HepG2 (cell line): Measurements from ENCODE around the gene POP7. TPM values are rescaled to one million over a fixed set of nuclear protein-coding genes. Genes with fewer than 3 reads are reported as not detected.

Experiments
- ARNTL ChIP-seq: sonication (generic); formaldehyde crosslinking; IDR thresholded peaks from 2 replicates; pipeline ENCODE4 v1.4.0; 2020; ENCODE audit warnings: mild to moderate bottlenecking, missing genetic modification reagents
- ATF7-NPFF ChIP-seq: sonication (generic); formaldehyde crosslinking; IDR thresholded peaks from 2 replicates; pipeline ENCODE4 v1.8.1; 2023; ENCODE audit warnings: mild to moderate bottlenecking, low read depth, missing genetic modification reagents, moderate library complexity
- DMTF1 ChIP-seq: sonication (generic); formaldehyde crosslinking; IDR thresholded peaks from 2 replicates; pipeline ENCODE4 v1.4.0; 2020; ENCODE audit warnings: mild to moderate bottlenecking, missing genetic modification reagents
- ESRRA ChIP-seq: sonication (generic); formaldehyde crosslinking; IDR thresholded peaks from 2 replicates; pipeline ENCODE4 v1.5.1; 2020; ENCODE audit warnings: mild to moderate bottlenecking, low read depth, missing genetic modification reagents
- IRX3 ChIP-seq: sonication (generic); formaldehyde crosslinking; IDR thresholded peaks from 2 replicates; pipeline ENCODE4 v1.8.1; 2023; ENCODE audit warnings: mild to moderate bottlenecking, low read depth, missing genetic modification reagents, borderline replicate concordance
- KDM5B ChIP-seq: sonication (generic); formaldehyde crosslinking; IDR thresholded peaks from 2 replicates; pipeline ENCODE4 v1.4.0; 2020; ENCODE audit warnings: missing genetic modification reagents, mild to moderate bottlenecking, borderline replicate concordance
- KMT2B ChIP-seq: IDR thresholded peaks from 2 replicates; pipeline ENCODE4 v1.6.1; 2016; ENCODE audit warnings: missing genetic modification reagents, missing compliant biosample characterization
- MYPOP ChIP-seq: sonication (generic); formaldehyde crosslinking; IDR thresholded peaks from 2 replicates; pipeline ENCODE4 v1.8.1; 2023; ENCODE audit warnings: mild to moderate bottlenecking, moderate library complexity, missing genetic modification reagents
- NFYB ChIP-seq: sonication (generic); formaldehyde crosslinking; IDR thresholded peaks from 2 replicates; pipeline ENCODE4 v1.4.0; 2020; ENCODE audit warnings: missing genetic modification reagents
- PCBP1 ChIP-seq: fragments of 200-400 bp; formaldehyde crosslinking; IDR thresholded peaks from 2 replicates; pipeline ENCODE4 v1.6.1; 2017; ENCODE audit warnings: mild to moderate bottlenecking, low read depth, low read length, borderline replicate concordance
- REST ChIP-seq, 2 experiments: IDR thresholded peaks; 2 replicates each; pipeline ENCODE4 v1.6.1; 2011 to 2012; ENCODE audit warnings: low read length in 2 of 2, borderline replicate concordance in 1 of 2, low read depth in 1 of 2, mild to moderate bottlenecking in 1 of 2, moderate library complexity in 1 of 2
- RFX1 ChIP-seq: fragments of 450-650 bp; IDR thresholded peaks from 2 replicates; pipeline ENCODE4 v1.6.1; 2017
- RXRA ChIP-seq: sonication (generic); formaldehyde crosslinking; IDR thresholded peaks from 2 replicates; pipeline ENCODE4 v1.5.1; 2020; ENCODE audit warnings: missing genetic modification reagents
- SRF ChIP-seq: IDR thresholded peaks from 2 replicates; pipeline ENCODE4 v1.6.1; 2011; ENCODE audit warnings: mild to moderate bottlenecking, low read depth, low read length, moderate library complexity
- U2AF2 ChIP-seq: fragments of 200-400 bp; formaldehyde crosslinking; IDR thresholded peaks from 2 replicates; pipeline ENCODE4 v1.6.1; 2017; ENCODE audit warnings: low read depth, mild to moderate bottlenecking, low read length
- ZFYVE20 ChIP-seq: sonication (generic); formaldehyde crosslinking; IDR thresholded peaks from 2 replicates; pipeline ENCODE4 v1.8.0; 2023; ENCODE audit warnings: low read depth, mild to moderate bottlenecking, moderate library complexity, missing genetic modification reagents, borderline replicate concordance
- ZNF101 ChIP-seq: sonication (generic); formaldehyde crosslinking; IDR thresholded peaks from 2 replicates; pipeline ENCODE4 v1.4.0; 2020; ENCODE audit warnings: mild to moderate bottlenecking, low read depth, missing genetic modification reagents, borderline replicate concordance
- ZNF263 ChIP-seq: sonication (generic); formaldehyde crosslinking; IDR thresholded peaks from 2 replicates; pipeline ENCODE4 v1.4.0; 2020; ENCODE audit warnings: missing genetic modification reagents
- ZNF292 ChIP-seq: sonication (generic); formaldehyde crosslinking; IDR thresholded peaks from 2 replicates; pipeline ENCODE4 v1.8.1; 2022; ENCODE audit warnings: mild to moderate bottlenecking, low read depth, missing genetic modification reagents, borderline replicate concordance
- ZNF362 ChIP-seq: sonication (generic); formaldehyde crosslinking; IDR thresholded peaks from 2 replicates; pipeline ENCODE4 v1.4.0; 2020; ENCODE audit warnings: missing genetic modification reagents, mild to moderate bottlenecking, borderline replicate concordance
- polyA plus RNA-seq, 8 experiments: library from polyadenylated mRNA; depleted of rRNA in 3 of 8; stranded (reverse) in 7 of 8; unstranded in 1 of 8; fragments of >200 nt; fragmentation: Illumina TruSeq in 4 of 8; extraction: Trizol in 4 of 8; gene quantifications; 2 replicates each; pipeline versions ENCODE4 v1.2.1 to v1.2.3, GENCODE V29; 2011 to 2016; ENCODE audit warnings: low read depth in 4 of 8, missing spikeins in 1 of 8, mixed read lengths in 1 of 8; ENCODE audit not compliant: insufficient read depth in 1 of 8
- total RNA-seq, 5 experiments: library from RNA; depleted of rRNA; stranded (reverse); fragments of >200 nt; fragmentation: Illumina TruSeq; extraction: Trizol; gene quantifications; 2 replicates each; pipeline ENCODE4 v1.2.3, GENCODE V29; 2016; ENCODE audit warnings: low read depth in 1 of 5

Gene POP7
- total and polyA plus RNA-seq, 2 of the 13 experiments (the other 11 are each of a cell fraction or from before 2014, with no cell fraction given): 63.9 to 91.1 TPM

GRCh38 chr7:100720671-100721504, 15.0 kb downstream of the POP7 start (continued):
- no peak for TF ChIP-seq PCBP1
- no peak for TF ChIP-seq ZNF292 (CRISPR knock-in tag)
- TF ChIP-seq KDM5B (CRISPR knock-in tag): no peak; the same call in 1 of the 2 replicates
- no peak for TF ChIP-seq REST (IDR thresholded peaks at IDR 0.05; ENCODE audit: borderline replicate concordance in 1 of 2, low read depth in 1 of 2, low read length in 2 of 2)
- TF ChIP-seq ZNF362 (CRISPR knock-in tag): no peak; the same call in 1 of the 2 replicates
- TF ChIP-seq U2AF2: no peak
- no peak for TF ChIP-seq ZFYVE20 (CRISPR knock-in tag)
- TF ChIP-seq ATF7-NPFF (CRISPR knock-in tag): no peak; the same call in 1 of the 2 replicates
- TF ChIP-seq ARNTL (CRISPR knock-in tag): no peak; the same call in 1 of the 2 replicates
- TF ChIP-seq IRX3 (CRISPR knock-in tag): no peak
- TF ChIP-seq ZNF101: no peak
- no peak for TF ChIP-seq ESRRA (CRISPR knock-in tag)
- peak; percentile 16; the same call in 1 of the 2 replicates for TF ChIP-seq ZNF263 (CRISPR knock-in tag)
- 0 out of 2 replicates have a peak, but pooled peaks have one; percentile 4 for TF ChIP-seq KMT2B
- TF ChIP-seq NFYB (CRISPR knock-in tag): peak; percentile 20; the same call in 1 of the 2 replicates
- TF ChIP-seq DMTF1 (CRISPR knock-in tag): no peak
- TF ChIP-seq RXRA: peak; percentile 9; the same call in 1 of the 2 replicates
- TF ChIP-seq RFX1: no peak
- peak; percentile 82; the same call in 1 of the 2 replicates for TF ChIP-seq MYPOP (CRISPR knock-in tag)
- no peak for TF ChIP-seq SRF
